Measurements from ENCODE around the gene ZBTB21.

The ZBTB21 gene

DNA sequence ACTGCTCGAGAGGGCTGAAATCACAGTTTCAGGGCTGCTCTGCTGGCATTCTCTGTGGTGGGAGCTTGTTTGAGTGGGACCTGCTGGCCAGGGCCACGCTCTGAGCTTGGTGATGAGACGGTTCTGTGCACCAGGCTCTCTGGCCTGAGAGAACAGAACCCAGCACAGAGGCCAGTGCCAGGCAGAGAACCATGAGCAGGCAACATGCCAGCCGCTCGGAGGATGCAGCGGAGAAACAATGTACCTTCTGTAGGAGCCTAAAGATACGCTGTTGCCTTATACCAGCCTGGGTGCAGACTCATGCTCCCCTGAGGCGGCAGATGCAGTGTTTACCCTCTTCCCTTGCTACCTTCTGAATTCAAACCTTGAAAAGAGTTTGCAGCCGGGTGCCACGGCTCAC lies 66.3 kb downstream of the ZBTB21 start:
- H3K9me3 ChIP-seq, result no peaks in the 10 kb centered on the region
- H3K4me1 ChIP-seq, result no peaks in the 10 kb centered on the region
- no peaks in the 10 kb centered on the region for H3K36me3 ChIP-seq
- TF ChIP-seq, protein P1, sequence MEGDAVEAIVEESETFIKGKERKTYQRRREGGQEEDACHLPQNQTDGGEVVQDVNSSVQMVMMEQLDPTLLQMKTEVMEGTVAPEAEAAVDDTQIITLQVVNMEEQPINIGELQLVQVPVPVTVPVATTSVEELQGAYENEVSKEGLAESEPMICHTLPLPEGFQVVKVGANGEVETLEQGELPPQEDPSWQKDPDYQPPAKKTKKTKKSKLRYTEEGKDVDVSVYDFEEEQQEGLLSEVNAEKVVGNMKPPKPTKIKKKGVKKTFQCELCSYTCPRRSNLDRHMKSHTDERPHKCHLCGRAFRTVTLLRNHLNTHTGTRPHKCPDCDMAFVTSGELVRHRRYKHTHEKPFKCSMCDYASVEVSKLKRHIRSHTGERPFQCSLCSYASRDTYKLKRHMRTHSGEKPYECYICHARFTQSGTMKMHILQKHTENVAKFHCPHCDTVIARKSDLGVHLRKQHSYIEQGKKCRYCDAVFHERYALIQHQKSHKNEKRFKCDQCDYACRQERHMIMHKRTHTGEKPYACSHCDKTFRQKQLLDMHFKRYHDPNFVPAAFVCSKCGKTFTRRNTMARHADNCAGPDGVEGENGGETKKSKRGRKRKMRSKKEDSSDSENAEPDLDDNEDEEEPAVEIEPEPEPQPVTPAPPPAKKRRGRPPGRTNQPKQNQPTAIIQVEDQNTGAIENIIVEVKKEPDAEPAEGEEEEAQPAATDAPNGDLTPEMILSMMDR (IDR thresholded peaks at IDR 0.05; ENCODE audit: low read depth, low read length), result no peak
- H3K27me3 ChIP-seq, result peaks cover 4% of the 10 kb centered on the region; the same call in 1 of the 2 replicates
- no peak overlapping the region for H3K4me3 ChIP-seq (ENCODE audit: low read depth, low read length)
- DNase-seq, result no peak

DNA sequence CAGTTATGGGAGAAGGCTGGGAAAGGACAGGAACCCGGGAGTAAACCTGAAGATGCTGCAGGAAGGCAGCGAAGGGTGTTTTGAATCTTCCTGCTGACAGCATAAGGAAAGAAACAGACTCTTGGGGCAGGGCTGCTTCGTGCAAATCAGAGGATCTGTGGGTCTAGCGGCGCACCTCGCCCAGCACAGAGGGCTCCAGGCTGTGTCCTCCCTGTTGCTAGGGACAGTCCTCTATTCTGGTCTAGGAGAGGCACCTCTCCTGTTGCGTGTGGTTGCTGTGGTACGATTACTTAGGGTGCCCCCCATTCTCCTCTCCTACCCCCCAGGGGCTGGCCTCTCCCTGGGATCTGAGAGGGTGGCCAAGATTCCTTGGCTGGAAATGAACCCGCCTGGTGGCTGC lies 67.7 kb downstream of the ZBTB21 start:
- H3K4me1 ChIP-seq, result no peaks in the 10 kb centered on the region
- no peaks in the 10 kb centered on the region for H3K9me3 ChIP-seq
- TF ChIP-seq, protein P1 (IDR thresholded peaks at IDR 0.05; ENCODE audit: low read depth, low read length), result no peak
- DNase-seq, result no peak
- no peak overlapping the region for H3K4me3 ChIP-seq (ENCODE audit: low read depth, low read length)
- no peaks in the 10 kb centered on the region for H3K36me3 ChIP-seq
- peaks cover 4% of the 10 kb centered on the region; the same call in 1 of the 2 replicates for H3K27me3 ChIP-seq

DNA sequence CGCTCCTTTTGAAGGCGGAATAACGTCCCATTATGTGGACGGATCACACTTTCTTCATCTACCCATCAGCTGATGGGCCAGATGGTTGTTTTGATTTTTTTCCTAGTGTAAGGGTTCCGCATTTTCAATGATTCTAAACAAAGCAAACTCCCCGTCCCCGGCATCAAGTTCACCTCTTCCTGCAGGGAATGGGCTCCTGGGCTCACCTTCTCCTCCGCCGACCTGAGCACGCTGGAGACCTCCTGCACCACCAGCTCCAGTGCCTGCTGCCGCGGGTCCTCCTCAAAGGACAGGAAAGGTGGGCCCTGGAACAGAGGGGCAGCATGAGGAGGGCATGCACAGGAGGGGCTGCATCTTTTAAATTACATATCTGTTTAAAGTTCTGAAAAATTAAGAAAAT lies 68.2 kb downstream of the ZBTB21 start:
- TF ChIP-seq, protein P1 (IDR thresholded peaks at IDR 0.05; ENCODE audit: low read depth, low read length), result no peak

DNA sequence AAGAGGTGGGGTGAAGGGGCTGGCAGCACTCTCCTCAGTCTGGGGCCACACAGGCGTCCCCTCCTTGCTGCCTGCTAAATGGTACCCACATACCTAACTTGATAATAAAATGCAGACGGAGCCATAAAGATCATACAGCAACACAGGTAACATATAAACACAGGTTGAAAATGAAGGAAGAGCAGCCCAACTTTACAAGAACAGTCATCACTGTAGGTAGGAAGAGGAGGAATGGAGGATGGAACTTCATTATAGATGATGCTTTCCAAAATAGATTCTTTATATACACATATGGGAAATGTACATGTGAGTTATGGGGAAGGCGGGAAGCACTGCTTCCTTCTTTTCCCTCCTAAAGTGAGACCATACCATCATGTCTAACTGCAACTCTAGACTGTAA lies 69.7 kb downstream of the ZBTB21 start:
- Histone ChIP-seq H3K36me3 (no peaks in the 10 kb centered on the region), H3K27me3 (peaks cover 6% of the 10 kb centered on the region; the same call in 1 of the 2 replicates), H3K9me3 (no peaks in the 10 kb centered on the region), H3K4me1 (no peaks in the 10 kb centered on the region), H3K4me3 (ENCODE audit: low read depth, low read length) (no peak overlapping the region)
- no peak for DNase-seq
- TF ChIP-seq, protein P1 (IDR thresholded peaks at IDR 0.05; ENCODE audit: low read depth, low read length), result no peak

More for the DNA sequence above, 68.2 kb downstream of the ZBTB21 start:
- Histone ChIP-seq H3K4me1 (no peaks in the 10 kb centered on the region), H3K4me3 (ENCODE audit: low read depth, low read length) (no peak overlapping the region), H3K9me3 (no peaks in the 10 kb centered on the region), H3K36me3 (no peaks in the 10 kb centered on the region), H3K27me3 (peaks cover 4% of the 10 kb centered on the region; the same call in 1 of the 2 replicates)
- no peak for DNase-seq

DNA sequence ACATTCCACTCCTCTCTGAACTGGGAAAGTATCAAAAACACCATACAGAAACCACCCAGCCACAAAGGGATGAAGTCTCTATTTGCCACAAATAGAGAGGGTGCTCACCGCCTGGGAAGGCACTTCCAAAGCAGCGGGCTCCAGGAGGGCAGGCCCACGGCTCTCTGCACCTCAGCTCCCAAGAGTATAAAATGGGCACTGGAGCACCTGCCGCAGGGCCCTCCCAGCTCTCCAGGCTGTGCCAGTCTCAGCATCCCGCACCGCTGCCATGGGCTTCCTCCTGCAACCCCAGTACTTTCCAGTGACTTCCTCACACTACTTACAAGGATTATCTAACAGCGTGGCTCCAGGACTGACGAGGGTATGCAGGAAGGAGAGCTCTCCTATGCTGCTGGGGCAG lies 70.8 kb downstream of the ZBTB21 start:
- no peak for DNase-seq
- H3K27me3 ChIP-seq, result 0 out of 2 replicates have a peak, but pooled peaks cover 2% of the 10 kb centered on the region
- H3K9me3 ChIP-seq, result no peaks in the 10 kb centered on the region
- no peaks in the 10 kb centered on the region for H3K36me3 ChIP-seq
- H3K4me1 ChIP-seq, result no peaks in the 10 kb centered on the region
- H3K4me3 ChIP-seq (ENCODE audit: low read depth, low read length), result no peak overlapping the region
- TF ChIP-seq, protein P1 (IDR thresholded peaks at IDR 0.05; ENCODE audit: low read depth, low read length), result no peak

Measured in BE2C (cell line).